Neuron (in vitro differentiated cells): Measurements from ENCODE around the gene PRKAG1.

Source experiments
- H2AFZ ChIP-seq: one replicate; pipeline ENCODE4 v1.6.1; 2013; ENCODE audit warnings: low read depth, mild to moderate bottlenecking, inconsistent platforms, low read length, moderate library complexity
- H3K27me3 ChIP-seq: one replicate; pipeline ENCODE4 v1.6.1; 2013; ENCODE audit warnings: low read length; ENCODE audit not compliant: insufficient read depth
- H3K36me3 ChIP-seq: one replicate; pipeline ENCODE4 v1.6.1; 2013; ENCODE audit warnings: low read length; ENCODE audit not compliant: insufficient read depth
- H3K4me1 ChIP-seq: one replicate; pipeline ENCODE4 v1.6.1; 2013; ENCODE audit warnings: low read length; ENCODE audit not compliant: insufficient read depth
- H3K4me3 ChIP-seq: 2 replicates; pipeline ENCODE4 v1.5.1; 2013; ENCODE audit warnings: mild to moderate bottlenecking, low read length, moderate library complexity
- H3K9me3 ChIP-seq: one replicate; pipeline ENCODE4 v1.6.1; 2013; ENCODE audit warnings: low read length

Gene PRKAG1

GRCh38 chr12:49032679-49033447 lies 14.3 kb upstream of the PRKAG1 start:
- no peak overlapping the region for H3K4me3 ChIP-seq
- peaks cover 93% of the 10 kb centered on the region for H3K36me3 ChIP-seq
- no peaks in the 10 kb centered on the region for H3K27me3 ChIP-seq
- no peak overlapping the region for H2AFZ ChIP-seq
- no peaks in the 10 kb centered on the region for H3K9me3 ChIP-seq
- no peaks in the 10 kb centered on the region for H3K4me1 ChIP-seq

- H3K36me3 ChIP-seq, result peaks cover 92% of the 10 kb centered on the region
- H3K4me1 ChIP-seq, result no peaks in the 10 kb centered on the region
- H3K4me3 ChIP-seq, result no peak overlapping the region
- no peaks in the 10 kb centered on the region for H3K27me3 ChIP-seq
- no peak overlapping the region for H2AFZ ChIP-seq
- no peaks in the 10 kb centered on the region for H3K9me3 ChIP-seq
These were observed 13.7 kb upstream of the PRKAG1 start for GRCh38 chr12:49032276-49032675.

GRCh38 chr12:49031573-49032161 lies 13.1 kb upstream of the PRKAG1 start:
- Histone ChIP-seq H3K9me3 (no peaks in the 10 kb centered on the region), H3K4me3 (no peak overlapping the region), H3K4me1 (no peaks in the 10 kb centered on the region), H3K27me3 (no peaks in the 10 kb centered on the region), H2AFZ (no peak overlapping the region), H3K36me3 (peaks cover 92% of the 10 kb centered on the region)

GRCh38 chr12:49030714-49031572 lies 12.4 kb upstream of the PRKAG1 start:
- H3K4me3 ChIP-seq, result no peak overlapping the region
- no peak overlapping the region for H2AFZ ChIP-seq
- no peaks in the 10 kb centered on the region for H3K4me1 ChIP-seq
- H3K9me3 ChIP-seq, result no peaks in the 10 kb centered on the region
- peaks cover 94% of the 10 kb centered on the region for H3K36me3 ChIP-seq
- H3K27me3 ChIP-seq, result no peaks in the 10 kb centered on the region

GRCh38 chr12:49030119-49030518 lies 11.5 kb upstream of the PRKAG1 start:
- H3K36me3 ChIP-seq, result peaks cover 96% of the 10 kb centered on the region

GRCh38 chr12:49028666-49029275 lies 10.2 kb upstream of the PRKAG1 start:
- Histone ChIP-seq H3K9me3 (no peaks in the 10 kb centered on the region), H3K4me3 (no peak overlapping the region), H2AFZ (no peak overlapping the region), H3K36me3 (peaks cover 96% of the 10 kb centered on the region), H3K27me3 (no peaks in the 10 kb centered on the region), H3K4me1 (no peaks in the 10 kb centered on the region)

More at GRCh38 chr12:49030119-49030518, 11.5 kb upstream of the PRKAG1 start:
- no peaks in the 10 kb centered on the region for H3K4me1 ChIP-seq
- no peak overlapping the region for H2AFZ ChIP-seq
- no peaks in the 10 kb centered on the region for H3K27me3 ChIP-seq
- H3K9me3 ChIP-seq, result no peaks in the 10 kb centered on the region
- H3K4me3 ChIP-seq, result no peak overlapping the region

- H3K4me3 ChIP-seq, result no peak overlapping the region
- H3K9me3 ChIP-seq, result no peaks in the 10 kb centered on the region
- peaks cover 96% of the 10 kb centered on the region for H3K36me3 ChIP-seq
- no peaks in the 10 kb centered on the region for H3K27me3 ChIP-seq
- H3K4me1 ChIP-seq, result no peaks in the 10 kb centered on the region
- H2AFZ ChIP-seq, result no peak overlapping the region
These were observed 9.4 kb upstream of the PRKAG1 start for GRCh38 chr12:49027846-49028555.

- Histone ChIP-seq H3K4me1 (no peaks in the 10 kb centered on the region), H3K36me3 (peaks cover 96% of the 10 kb centered on the region), H3K9me3 (no peaks in the 10 kb centered on the region), H3K27me3 (no peaks in the 10 kb centered on the region), H2AFZ (no peak overlapping the region), H3K4me3 (no peak overlapping the region)
These were observed 8.3 kb upstream of the PRKAG1 start for GRCh38 chr12:49026678-49027480.

- peaks cover 95% of the 10 kb centered on the region for H3K36me3 ChIP-seq
- no peaks in the 10 kb centered on the region for H3K9me3 ChIP-seq
- no peaks in the 10 kb centered on the region for H3K27me3 ChIP-seq
- no peaks in the 10 kb centered on the region for H3K4me1 ChIP-seq
- H3K4me3 ChIP-seq, result no peak overlapping the region
- no peak overlapping the region for H2AFZ ChIP-seq
These were observed 7.5 kb upstream of the PRKAG1 start for GRCh38 chr12:49026101-49026500.

- Histone ChIP-seq H2AFZ (no peak overlapping the region), H3K27me3 (no peaks in the 10 kb centered on the region), H3K4me3 (no peak overlapping the region), H3K9me3 (no peaks in the 10 kb centered on the region), H3K36me3 (peaks cover 89% of the 10 kb centered on the region), H3K4me1 (no peaks in the 10 kb centered on the region)
These were observed 6.9 kb upstream of the PRKAG1 start for GRCh38 chr12:49025463-49025862.

GRCh38 chr12:49024543-49024942 lies 6.0 kb upstream of the PRKAG1 start:
- H3K36me3 ChIP-seq, result peaks cover 81% of the 10 kb centered on the region
- peaks cover 1% of the 10 kb centered on the region for H3K4me1 ChIP-seq
- H3K9me3 ChIP-seq, result no peaks in the 10 kb centered on the region
- H3K4me3 ChIP-seq, result no peak overlapping the region
- H3K27me3 ChIP-seq, result no peaks in the 10 kb centered on the region
- no peak overlapping the region for H2AFZ ChIP-seq

- Histone ChIP-seq H3K9me3 (no peaks in the 10 kb centered on the region), H3K4me1 (peaks cover 7% of the 10 kb centered on the region), H3K36me3 (peaks cover 74% of the 10 kb centered on the region), H2AFZ (no peak overlapping the region), H3K27me3 (no peaks in the 10 kb centered on the region), H3K4me3 (no peak overlapping the region)
These were observed 5.2 kb upstream of the PRKAG1 start for GRCh38 chr12:49023812-49024211.
